Lower leg skin (tissue), 3 donors: ENCODE results near the gene COG5.

Experiments
- POLR2A ChIP-seq, 2 donors: fragments of 450-650 bp; IDR thresholded peaks; one replicate each; pipeline ENCODE4 v1.6.1; 2016 to 2017; ENCODE audit warnings: antibody characterized with exemption in 2 of 2, mild to moderate bottlenecking in 1 of 2, moderate library complexity in 1 of 2
- TF ChIP-seq, protein P1 (sequence below), 3 donors: fragments of 450-650 bp; IDR thresholded peaks; one replicate each; pipeline ENCODE4 v1.5.1; 2016; ENCODE audit warnings: antibody characterized with exemption in 3 of 3, mild to moderate bottlenecking in 3 of 3, moderate library complexity in 2 of 3

DNA sequence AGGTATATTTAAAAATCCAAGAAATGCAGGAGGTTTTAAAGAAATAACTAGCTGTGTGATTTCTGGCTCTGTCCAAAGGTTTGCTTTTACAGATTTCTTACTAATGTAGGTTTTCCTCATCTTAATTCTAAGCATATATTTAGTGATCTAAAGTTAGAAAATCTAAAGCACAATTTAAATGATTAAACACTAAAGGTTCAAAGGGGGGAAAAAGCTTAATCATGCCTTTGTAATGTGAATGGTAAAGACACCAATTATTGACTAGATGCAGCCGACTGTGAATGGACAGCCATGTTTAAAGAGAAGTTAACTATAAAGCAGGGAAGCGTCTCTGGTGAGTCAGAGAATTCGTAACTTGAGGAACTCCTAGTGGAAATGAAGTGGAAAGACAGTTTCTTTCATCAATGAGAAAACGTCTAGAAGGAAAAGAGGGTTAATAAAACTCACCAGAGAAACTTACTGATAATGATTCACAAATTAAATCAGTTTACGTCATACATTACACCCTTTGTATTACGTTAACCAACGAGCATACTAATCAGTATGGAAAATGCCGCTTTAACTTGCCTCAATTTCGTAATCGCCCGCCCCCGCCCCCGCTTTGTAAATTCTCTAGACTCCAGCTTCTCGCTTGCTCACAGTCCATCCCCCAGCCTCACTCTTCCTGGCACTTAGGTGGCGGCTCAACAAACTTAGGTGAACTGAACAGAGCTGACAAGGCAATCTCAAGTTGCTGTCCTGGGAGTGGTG lies 396.1 kb downstream of the COG5 start:
- TF ChIP-seq, protein P1, sequence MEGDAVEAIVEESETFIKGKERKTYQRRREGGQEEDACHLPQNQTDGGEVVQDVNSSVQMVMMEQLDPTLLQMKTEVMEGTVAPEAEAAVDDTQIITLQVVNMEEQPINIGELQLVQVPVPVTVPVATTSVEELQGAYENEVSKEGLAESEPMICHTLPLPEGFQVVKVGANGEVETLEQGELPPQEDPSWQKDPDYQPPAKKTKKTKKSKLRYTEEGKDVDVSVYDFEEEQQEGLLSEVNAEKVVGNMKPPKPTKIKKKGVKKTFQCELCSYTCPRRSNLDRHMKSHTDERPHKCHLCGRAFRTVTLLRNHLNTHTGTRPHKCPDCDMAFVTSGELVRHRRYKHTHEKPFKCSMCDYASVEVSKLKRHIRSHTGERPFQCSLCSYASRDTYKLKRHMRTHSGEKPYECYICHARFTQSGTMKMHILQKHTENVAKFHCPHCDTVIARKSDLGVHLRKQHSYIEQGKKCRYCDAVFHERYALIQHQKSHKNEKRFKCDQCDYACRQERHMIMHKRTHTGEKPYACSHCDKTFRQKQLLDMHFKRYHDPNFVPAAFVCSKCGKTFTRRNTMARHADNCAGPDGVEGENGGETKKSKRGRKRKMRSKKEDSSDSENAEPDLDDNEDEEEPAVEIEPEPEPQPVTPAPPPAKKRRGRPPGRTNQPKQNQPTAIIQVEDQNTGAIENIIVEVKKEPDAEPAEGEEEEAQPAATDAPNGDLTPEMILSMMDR (IDR thresholded peaks at IDR 0.05): peak in 1 of 3 donors; percentile 28
- TF ChIP-seq POLR2A (IDR thresholded peaks at IDR 0.05): no peak
